Measurements from ENCODE around the gene NUP93. TPM values are rescaled to one million over a fixed set of nuclear protein-coding genes. Genes with fewer than 3 reads are reported as not detected.

NUP93 gene
- total RNA-seq, 1 donor from 2014 or later = 81.7 TPM

GRCh38 chr16:56722200-56722842, 7.6 kb upstream of the NUP93 start:
- no peaks in the 10 kb centered on the region for H3K4me1 Mint-ChIP-seq (ENCODE audit: unreplicated experiment)

GRCh38 chr16:56724191-56724590, 5.7 kb upstream of the NUP93 start:
- no peak for DNase-seq (ENCODE audit: extremely low spot score, unreplicated experiment)
- H3K9me3 Mint-ChIP-seq (ENCODE audit: unreplicated experiment) = peaks cover 7% of the 10 kb centered on the region
- peaks cover 10% of the 10 kb centered on the region for H3K4me1 Mint-ChIP-seq (ENCODE audit: unreplicated experiment)
- no peak overlapping the region for H3K4me3 Mint-ChIP-seq (ENCODE audit: unreplicated experiment)
- no peak overlapping the region for H3K27ac Mint-ChIP-seq (ENCODE audit: unreplicated experiment)
- H3K27me3 Mint-ChIP-seq (ENCODE audit: unreplicated experiment) = peaks cover 21% of the 10 kb centered on the region
- TF ChIP-seq, protein P1, sequence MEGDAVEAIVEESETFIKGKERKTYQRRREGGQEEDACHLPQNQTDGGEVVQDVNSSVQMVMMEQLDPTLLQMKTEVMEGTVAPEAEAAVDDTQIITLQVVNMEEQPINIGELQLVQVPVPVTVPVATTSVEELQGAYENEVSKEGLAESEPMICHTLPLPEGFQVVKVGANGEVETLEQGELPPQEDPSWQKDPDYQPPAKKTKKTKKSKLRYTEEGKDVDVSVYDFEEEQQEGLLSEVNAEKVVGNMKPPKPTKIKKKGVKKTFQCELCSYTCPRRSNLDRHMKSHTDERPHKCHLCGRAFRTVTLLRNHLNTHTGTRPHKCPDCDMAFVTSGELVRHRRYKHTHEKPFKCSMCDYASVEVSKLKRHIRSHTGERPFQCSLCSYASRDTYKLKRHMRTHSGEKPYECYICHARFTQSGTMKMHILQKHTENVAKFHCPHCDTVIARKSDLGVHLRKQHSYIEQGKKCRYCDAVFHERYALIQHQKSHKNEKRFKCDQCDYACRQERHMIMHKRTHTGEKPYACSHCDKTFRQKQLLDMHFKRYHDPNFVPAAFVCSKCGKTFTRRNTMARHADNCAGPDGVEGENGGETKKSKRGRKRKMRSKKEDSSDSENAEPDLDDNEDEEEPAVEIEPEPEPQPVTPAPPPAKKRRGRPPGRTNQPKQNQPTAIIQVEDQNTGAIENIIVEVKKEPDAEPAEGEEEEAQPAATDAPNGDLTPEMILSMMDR (IDR thresholded peaks at IDR 0.05) = no peak
- H3K36me3 Mint-ChIP-seq (ENCODE audit: unreplicated experiment) = peaks cover 2% of the 10 kb centered on the region

More at GRCh38 chr16:56722200-56722842, 7.6 kb upstream of the NUP93 start:
- Mint-ChIP-seq H3K4me3 (ENCODE audit: unreplicated experiment) (no peak overlapping the region), H3K9me3 (ENCODE audit: unreplicated experiment) (peaks cover 7% of the 10 kb centered on the region), H3K36me3 (ENCODE audit: unreplicated experiment) (peaks cover 2% of the 10 kb centered on the region), H3K27ac (ENCODE audit: unreplicated experiment) (no peak overlapping the region), H3K27me3 (ENCODE audit: unreplicated experiment) (peaks cover 25% of the 10 kb centered on the region)
- DNase-seq (ENCODE audit: extremely low spot score, unreplicated experiment) = no peak
- TF ChIP-seq, protein P1 (IDR thresholded peaks at IDR 0.05) = no peak

GRCh38 chr16:56726283-56726682, 3.6 kb upstream of the NUP93 start:
- H3K36me3 Mint-ChIP-seq (ENCODE audit: unreplicated experiment) = peaks cover 2% of the 10 kb centered on the region
- no peak overlapping the region for H3K4me3 Mint-ChIP-seq (ENCODE audit: unreplicated experiment)
- H3K27ac Mint-ChIP-seq (ENCODE audit: unreplicated experiment) = no peak overlapping the region
- H3K9me3 Mint-ChIP-seq (ENCODE audit: unreplicated experiment) = peaks cover 7% of the 10 kb centered on the region
- H3K4me1 Mint-ChIP-seq (ENCODE audit: unreplicated experiment) = peaks cover 23% of the 10 kb centered on the region
- TF ChIP-seq, protein P1 (IDR thresholded peaks at IDR 0.05) = no peak
- no peak for DNase-seq (ENCODE audit: extremely low spot score, unreplicated experiment)
- peaks cover 21% of the 10 kb centered on the region for H3K27me3 Mint-ChIP-seq (ENCODE audit: unreplicated experiment)

DNA sequence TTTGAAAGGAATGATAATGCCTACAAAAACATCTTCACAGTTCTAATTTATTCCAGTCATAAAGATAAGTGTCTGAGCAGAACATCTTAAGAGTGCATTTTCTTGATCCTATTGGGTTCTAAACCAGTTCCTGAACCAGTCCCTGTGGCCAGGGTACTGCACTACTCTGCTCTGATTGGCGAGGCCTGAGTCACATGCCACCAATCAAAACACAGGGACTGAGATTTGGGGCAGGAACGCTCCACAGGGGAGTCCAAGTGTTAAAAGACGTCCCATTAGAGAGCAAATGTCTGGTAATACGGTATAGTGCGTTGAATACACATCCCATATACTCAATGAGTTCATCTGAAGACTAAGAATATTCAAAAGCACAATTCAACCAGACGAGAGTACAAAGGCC, 3.0 kb upstream of the NUP93 start:
- peak; percentile 56 for DNase-seq (ENCODE audit: extremely low spot score, unreplicated experiment)
- Mint-ChIP-seq H3K36me3 (ENCODE audit: unreplicated experiment) (peaks cover 2% of the 10 kb centered on the region), H3K9me3 (ENCODE audit: unreplicated experiment) (peaks cover 7% of the 10 kb centered on the region), H3K27ac (ENCODE audit: unreplicated experiment) (no peak overlapping the region), H3K27me3 (ENCODE audit: unreplicated experiment) (peaks cover 17% of the 10 kb centered on the region), H3K4me1 (ENCODE audit: unreplicated experiment) (peaks cover 24% of the 10 kb centered on the region), H3K4me3 (ENCODE audit: unreplicated experiment) (no peak overlapping the region)
- TF ChIP-seq, protein P1 (IDR thresholded peaks at IDR 0.05) = no peak

GRCh38 chr16:56728027-56728426, 1.9 kb upstream of the NUP93 start:
- TF ChIP-seq, protein P1 (IDR thresholded peaks at IDR 0.05) = no peak
- Mint-ChIP-seq H3K27ac (ENCODE audit: unreplicated experiment) (no peak overlapping the region), H3K4me1 (ENCODE audit: unreplicated experiment) (peaks cover 24% of the 10 kb centered on the region), H3K4me3 (ENCODE audit: unreplicated experiment) (no peak overlapping the region), H3K36me3 (ENCODE audit: unreplicated experiment) (no peaks in the 10 kb centered on the region), H3K9me3 (ENCODE audit: unreplicated experiment) (no peaks in the 10 kb centered on the region), H3K27me3 (ENCODE audit: unreplicated experiment) (peaks cover 7% of the 10 kb centered on the region)
- peak; percentile 13 for DNase-seq (ENCODE audit: extremely low spot score, unreplicated experiment)
